GM12873 (cell line): ENCODE data around the gene GDPGP1.

ENCODE experiments used
- CTCF ChIP-seq: IDR thresholded peaks from 2 replicates; pipeline ENCODE4 v1.5.1; 2012; ENCODE audit warnings: low read depth, mild to moderate bottlenecking, moderate library complexity, low read length, control low read depth; ENCODE audit not compliant: insufficient read depth; ENCODE audit errors: missing control alignments

GDPGP1 gene

GRCh38 chr15:90261811-90262210, 27.8 kb downstream of the GDPGP1 start:
- no peak for TF ChIP-seq CTCF

GRCh38 chr15:90262426-90262825, 28.4 kb downstream of the GDPGP1 start:
- TF ChIP-seq CTCF, result no peak

- no peak for TF ChIP-seq CTCF
These were observed 30.7 kb downstream of the GDPGP1 start for GRCh38 chr15:90264671-90265070.

- no peak for TF ChIP-seq CTCF
These were observed 31.5 kb downstream of the GDPGP1 start, which contains the start of gene NGRN for GRCh38 chr15:90265271-90266060. NGRN (plus strand) TSS chr15:90265672; CDS start chr15:90265713, 41 bp downstream.

GRCh38 chr15:90266061-90266431, 32.0 kb downstream of the GDPGP1 start:
- no peak for TF ChIP-seq CTCF

GRCh38 chr15:90266485-90266884, 32.5 kb downstream of the GDPGP1 start:
- TF ChIP-seq CTCF, result no peak

GRCh38 chr15:90268415-90268814, 34.4 kb downstream of the GDPGP1 start:
- no peak for TF ChIP-seq CTCF
